Common myeloid progenitor, CD34-positive (primary cell): ENCODE results near the gene CASD1.

ENCODE experiments used
- CTCF ChIA-PET: fragments of 350-600 bp; sonication (Branson Sonifier 250); formaldehyde crosslinking; loops from one replicate; lab custom pipeline; 2021; ENCODE audit warnings: antibody characterized with exemption; lab: Charles Lee
- POLR2A ChIA-PET: fragments of 350-600 bp; sonication (Branson Sonifier 250); formaldehyde crosslinking; loops from one replicate; lab custom pipeline; 2021; ENCODE audit warnings: antibody characterized with exemption; lab: Charles Lee
- DNase-seq, 3 donors: peaks; one replicate each; pipeline versions ENCODE4 v3.0.0 to v3.0.0-alpha.2; 2013
- H3K27ac ChIP-seq, 2 experiments: 1 replicate in 1 of 2; 2 replicates in 1 of 2; pipeline ENCODE4 v1.7.0; 2013; ENCODE audit warnings: inconsistent platforms in 2 of 2, low read length in 2 of 2, mild to moderate bottlenecking in 2 of 2, low read depth in 1 of 2, moderate library complexity in 1 of 2; ENCODE audit not compliant: severe bottlenecking in 2 of 2, insufficient read depth in 1 of 2, poor library complexity in 1 of 2
- H3K27me3 ChIP-seq, 5 experiments: replicated peaks in 2 of 5; 1 replicate in 3 of 5; 2 replicates in 2 of 5; pipeline versions ENCODE4 v1.6.1 to v1.7.0; 2013; ENCODE audit warnings: low read length in 4 of 5, mild to moderate bottlenecking in 2 of 5, moderate library complexity in 2 of 5, inconsistent platforms in 1 of 5; ENCODE audit not compliant: insufficient read depth in 5 of 5, control insufficient read depth in 4 of 5
- H3K36me3 ChIP-seq, 4 experiments: 1 replicate in 2 of 4; 2 replicates in 2 of 4; pipeline versions ENCODE4 v1.6.1 to v1.7.0; 2013; ENCODE audit warnings: low read length in 3 of 4, control low read depth in 1 of 4, mild to moderate bottlenecking in 1 of 4; ENCODE audit not compliant: control insufficient read depth in 4 of 4, insufficient read depth in 4 of 4
- H3K4me1 ChIP-seq, 4 experiments: 1 replicate in 3 of 4; 2 replicates in 1 of 4; pipeline versions ENCODE4 v1.6.1 to v1.7.1; 2013; ENCODE audit warnings: low read length in 3 of 4, mild to moderate bottlenecking in 3 of 4, control low read depth in 1 of 4, inconsistent platforms in 1 of 4, moderate library complexity in 1 of 4; ENCODE audit not compliant: control insufficient read depth in 4 of 4, insufficient read depth in 4 of 4; ENCODE audit errors: control extremely low read depth in 1 of 4
- H3K4me3 ChIP-seq, 7 experiments: 1 replicate in 4 of 7; 2 replicates in 3 of 7; pipeline versions ENCODE4 v1.5.1 to v1.7.0; 2013; ENCODE audit warnings: mild to moderate bottlenecking in 7 of 7, low read length in 6 of 7, moderate library complexity in 6 of 7, inconsistent platforms in 2 of 7, low read depth in 2 of 7, control low read depth in 1 of 7; ENCODE audit not compliant: insufficient read depth in 4 of 7, control insufficient read depth in 1 of 7; ENCODE audit errors: extremely low read depth in 1 of 7
- H3K9me3 ChIP-seq, 5 experiments: 1 replicate in 4 of 5; 2 replicates in 1 of 5; pipeline versions ENCODE4 v1.6.1 to v1.7.1; 2013; ENCODE audit warnings: low read length in 4 of 5, mild to moderate bottlenecking in 2 of 5, inconsistent platforms in 1 of 5, low read depth in 1 of 5, moderate library complexity in 1 of 5; ENCODE audit not compliant: control insufficient read depth in 4 of 5, insufficient read depth in 2 of 5; ENCODE audit errors: control extremely low read depth in 1 of 5
- WGBS: methylation state at CpG from one replicate; pipeline ENCODE4 v1.1.5; 2013; ENCODE audit not compliant: insufficient coverage; 5-methylcytosine and 5-hydroxymethylcytosine counted together

CASD1 gene

DNA sequence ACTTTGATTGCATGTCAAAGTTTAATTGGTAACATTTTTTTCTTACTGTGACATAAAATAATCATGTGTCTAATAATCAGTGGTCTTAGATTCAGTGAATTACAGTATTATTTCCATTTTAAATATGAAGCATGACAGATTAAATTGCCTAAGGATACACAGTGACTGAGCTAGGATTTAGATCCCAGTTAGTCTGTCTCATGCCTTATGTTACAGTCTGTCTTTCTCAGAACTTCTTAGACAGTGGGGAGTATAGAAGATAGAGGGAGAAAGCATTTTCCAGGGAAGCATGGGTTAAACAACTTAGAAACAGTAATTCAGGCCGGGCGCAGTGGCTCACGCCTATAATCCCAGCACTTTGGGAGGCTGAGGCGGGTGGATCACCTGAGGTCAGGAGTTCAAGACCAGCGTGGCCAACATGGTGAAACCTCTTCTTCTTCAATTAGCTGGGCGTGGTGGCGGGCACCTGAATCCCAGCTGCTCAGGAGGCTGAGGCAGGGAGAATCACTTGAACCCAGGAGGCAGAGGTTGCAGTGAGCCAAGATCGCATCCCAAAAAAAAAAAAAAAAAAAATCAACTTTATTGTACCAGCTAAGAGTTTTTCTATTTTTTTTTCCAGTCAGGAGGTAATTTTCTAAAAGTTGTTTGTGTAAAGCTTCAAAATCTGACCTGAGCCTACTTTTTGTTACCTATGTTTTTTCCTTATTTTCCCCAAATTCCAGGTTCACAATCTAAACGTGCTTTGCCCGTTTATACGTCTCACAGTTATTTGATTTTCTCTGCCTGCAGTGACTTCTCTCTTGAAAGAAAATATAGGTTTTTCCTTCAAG, 3.3 kb downstream of the CASD1 start:
- POLR2A ChIA-PET: no interaction called here
- 91% methylated on average over 7 of the region's 11 CpGs for WGBS
- Histone ChIP-seq H3K9me3 (no peaks in the 10 kb centered on the region), H3K27me3 (no peaks in the 10 kb centered on the region), H3K27ac (no peak overlapping the region), H3K4me3 (no peak overlapping the region), H3K36me3 (peaks cover 0 to 5% (median 3%) of the 10 kb centered on the region in 4 experiments), H3K4me1 (peaks cover 12 to 45% (median 22%) of the 10 kb centered on the region in 4 experiments)
- CTCF ChIA-PET: interaction anchor here (0.6 to 1.3 kb wide), 2 partner anchors 8 to 42 kb away, joined by 3 to 5 read pairs; no protein-coding TSS in a partner anchor
- no peak for DNase-seq

DNA sequence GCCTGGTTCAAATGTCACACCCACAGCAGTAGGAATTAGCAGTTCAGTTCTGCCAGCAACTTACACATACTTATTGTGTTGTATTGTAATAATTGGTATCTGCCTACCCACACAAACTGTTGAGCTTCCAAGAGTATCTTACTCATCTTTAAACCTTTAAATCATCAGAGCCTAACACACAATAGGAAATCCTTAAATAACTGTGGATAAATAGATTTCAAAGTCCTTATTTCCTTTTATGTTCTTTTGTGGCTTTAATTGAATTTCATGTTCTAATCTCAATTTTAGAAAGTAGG, 3.9 kb downstream of the CASD1 start:
- no peak overlapping the region for H3K4me3 ChIP-seq
- ChIA-PET POLR2A (no interaction called here), CTCF (interaction anchor here (1.4 kb wide), 1 partner anchor 9 kb away, joined by 3 read pairs; no protein-coding TSS in a partner anchor)
- no peaks in the 10 kb centered on the region for H3K27me3 ChIP-seq
- H3K4me1 ChIP-seq: peaks cover 12 to 45% (median 22%) of the 10 kb centered on the region in 4 experiments
- no peak overlapping the region for H3K27ac ChIP-seq
- no peaks in the 10 kb centered on the region for H3K9me3 ChIP-seq
- peaks cover 0 to 9% (median 5%) of the 10 kb centered on the region in 4 experiments for H3K36me3 ChIP-seq
- DNase-seq: no peak

- WGBS: no CpG with 5 or more reads among the region's 4 CpGs
- CTCF ChIA-PET: interaction anchor here (1.4 kb wide), 1 partner anchor 9 kb away, joined by 3 read pairs; no protein-coding TSS in a partner anchor
- Histone ChIP-seq H3K36me3 (peaks cover 0 to 9% (median 6%) of the 10 kb centered on the region in 4 experiments), H3K4me3 (no peak overlapping the region), H3K27me3 (no peaks in the 10 kb centered on the region), H3K9me3 (no peaks in the 10 kb centered on the region), H3K27ac (no peak overlapping the region), H3K4me1 (peaks cover 12 to 40% (median 18%) of the 10 kb centered on the region in 4 experiments)
- POLR2A ChIA-PET: no interaction called here
- peak in 1 of 3 donors; percentile 15 for DNase-seq
These were observed 4.7 kb downstream of the CASD1 start for GRCh38 chr7:94514140-94514889.

GRCh38 chr7:94514917-94515316, 5.3 kb downstream of the CASD1 start:
- Histone ChIP-seq H3K4me1 (peaks cover 12 to 39% (median 17%) of the 10 kb centered on the region in 4 experiments), H3K27me3 (no peaks in the 10 kb centered on the region), H3K36me3 (peaks cover 0 to 9% (median 7%) of the 10 kb centered on the region in 4 experiments), H3K9me3 (no peaks in the 10 kb centered on the region), H3K4me3 (no peak overlapping the region), H3K27ac (no peak overlapping the region)
- POLR2A ChIA-PET: no interaction called here
- no peak for DNase-seq
- CTCF ChIA-PET: interaction anchor here (1.1 to 1.4 kb wide), 2 partner anchors 8 to 15 kb away, joined by 3 read pairs; no protein-coding TSS in a partner anchor

DNA sequence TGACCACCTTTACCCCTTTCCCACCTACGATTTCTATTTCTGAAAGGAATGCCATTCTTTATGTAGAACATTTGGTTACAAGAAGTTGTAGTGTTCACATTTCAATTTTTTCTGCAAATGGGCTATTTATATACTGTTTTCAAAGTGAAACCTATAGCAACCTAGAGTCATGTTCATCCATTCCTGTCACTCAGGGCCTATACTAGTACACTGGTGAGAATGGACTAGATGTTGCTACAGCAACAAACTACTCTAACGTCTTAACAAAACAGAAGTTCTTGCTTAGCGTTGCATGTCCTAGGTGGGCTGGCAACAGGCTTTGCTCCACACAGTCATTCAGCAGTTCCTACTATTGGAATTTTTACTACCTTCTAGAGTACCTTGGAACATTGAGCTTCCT, 16.3 kb downstream of the CASD1 start:
- Histone ChIP-seq H3K27me3 (no peaks in the 10 kb centered on the region), H3K36me3 (peaks cover 9 to 33% (median 17%) of the 10 kb centered on the region in 4 experiments), H3K27ac (no peak overlapping the region), H3K4me1 (peaks cover 0 to 16% (median 5%) of the 10 kb centered on the region in 4 experiments), H3K4me3 (no peak overlapping the region), H3K9me3 (peaks cover 0 to 2% (median 0%) of the 10 kb centered on the region in 5 experiments)
- CTCF ChIA-PET: no interaction called here
- DNase-seq: peak in 2 of 3 donors; percentile 42 to 62
- POLR2A ChIA-PET: no interaction called here
- WGBS: 93% methylated on average over 2 of the region's 3 CpGs

GRCh38 chr7:94529516-94529915, 19.9 kb downstream of the CASD1 start:
- H3K4me3 ChIP-seq: no peak overlapping the region
- peak overlapping the region; percentile 1 to 72 for H3K27ac ChIP-seq
- DNase-seq: no peak
- peaks cover 0 to 19% (median 5%) of the 10 kb centered on the region in 4 experiments for H3K4me1 ChIP-seq
- no peaks in the 10 kb centered on the region for H3K9me3 ChIP-seq
- peaks cover 5 to 17% (median 12%) of the 10 kb centered on the region in 4 experiments for H3K36me3 ChIP-seq
- ChIA-PET CTCF (interaction anchor here (1.2 to 1.4 kb wide), 2 partner anchors 11 to 14 kb away, joined by 3 to 5 read pairs; no protein-coding TSS in a partner anchor), POLR2A (no interaction called here)
- no peaks in the 10 kb centered on the region for H3K27me3 ChIP-seq
- 75% methylated on average over 1 of the region's 1 CpG for WGBS
